ENCODE results near the gene MOB2.

Gene MOB2

GRCh38 chr11:1484695-1485503 lies 1.7 kb downstream of the MOB2 start:
- no peak for DNase-seq

- no peak for DNase-seq
Observed at GRCh38 chr11:1484061-1484671, 2.4 kb downstream of the MOB2 start.

GRCh38 chr11:1483445-1483961 lies 3.1 kb downstream of the MOB2 start:
- DNase-seq, result no peak

- DNase-seq, result no peak
Observed at GRCh38 chr11:1482581-1483444, 3.8 kb downstream of the MOB2 start.

- DNase-seq, result no peak
Observed at GRCh38 chr11:1481861-1482441, 4.6 kb downstream of the MOB2 start.

GRCh38 chr11:1481483-1481825 lies 5.1 kb downstream of the MOB2 start:
- no peak for DNase-seq

GRCh38 chr11:1480555-1481482 lies 5.8 kb downstream of the MOB2 start:
- no peak for DNase-seq

- no peak for DNase-seq
Observed at GRCh38 chr11:1480191-1480554, 6.4 kb downstream of the MOB2 start.

- DNase-seq, result no peak
Observed at GRCh38 chr11:1479678-1480118, 6.9 kb downstream of the MOB2 start.

- DNase-seq, result no peak
Observed at GRCh38 chr11:1479006-1479677, 7.4 kb downstream of the MOB2 start.

GRCh38 chr11:1478544-1478943 lies 8.0 kb downstream of the MOB2 start:
- no peak for DNase-seq

- no peak for DNase-seq
Observed at GRCh38 chr11:1478011-1478410, 8.6 kb downstream of the MOB2 start.

GRCh38 chr11:1476940-1477736 lies 9.4 kb downstream of the MOB2 start:
- no peak for DNase-seq

GRCh38 chr11:1475841-1476240 lies 10.7 kb downstream of the MOB2 start:
- no peak for DNase-seq

- DNase-seq, result no peak
Observed at GRCh38 chr11:1473786-1474185, 12.8 kb downstream of the MOB2 start.

- DNase-seq, result no peak
Observed at GRCh38 chr11:1473011-1473628, 13.5 kb downstream of the MOB2 start.

GRCh38 chr11:1472180-1473005 lies 14.2 kb downstream of the MOB2 start:
- no peak for DNase-seq

GRCh38 chr11:1471736-1472135 lies 14.8 kb downstream of the MOB2 start:
- DNase-seq, result no peak
